ACHN (cell line): ENCODE results near the gene FARS2.
"Not testable (repeated sequence)": the region's sequence is repeated elsewhere in the genome, so short reads cannot be mapped to it uniquely, and the experiment has no call there.

Source experiments
- DNase-seq: peaks from one replicate; pipeline ENCODE4 v3.0.0-alpha.2; 2015
- in situ Hi-C: cut with HindIII; loops from 2 replicates; pipeline ENCODE4 v1.10.0; 2017; ENCODE audit warnings: low sequenced_read_pairs, low pct_ligation_motif_present, low pct_unique_long_range_greater_than_20kb

Gene FARS2

DNA sequence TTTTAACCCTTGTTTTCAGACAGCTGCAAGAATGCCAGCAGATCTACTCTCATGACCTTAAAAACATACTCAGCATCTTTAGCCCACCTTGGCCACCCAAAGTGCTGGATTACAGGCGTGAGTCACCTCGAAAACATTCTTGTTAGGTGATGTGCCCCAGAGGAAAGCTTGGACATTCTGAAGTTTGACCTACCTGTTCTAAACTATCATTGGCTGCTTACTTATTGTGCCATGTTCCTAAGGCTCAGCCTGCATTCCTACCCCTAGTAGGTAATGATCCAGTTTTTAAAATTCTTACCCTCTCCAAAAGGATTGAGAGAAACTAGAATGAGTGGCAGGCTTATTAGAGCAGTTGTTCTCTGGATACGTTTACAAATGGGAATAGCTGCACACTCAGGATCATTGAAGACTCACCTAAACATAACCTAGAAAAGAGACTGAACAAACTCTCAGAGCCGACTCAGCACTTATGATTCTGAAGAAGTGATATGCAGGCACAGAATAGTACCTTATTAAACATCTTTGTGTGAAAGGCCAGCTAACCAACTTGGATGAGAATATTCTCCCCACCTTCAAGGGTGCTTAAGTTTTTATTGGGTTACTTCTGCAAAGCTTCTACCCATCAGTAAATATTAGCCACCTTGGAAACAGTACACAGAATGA, 383.3 kb downstream of the FARS2 start:
- in situ Hi-C loops = no loop called here
- DNase-seq = no peak

DNA sequence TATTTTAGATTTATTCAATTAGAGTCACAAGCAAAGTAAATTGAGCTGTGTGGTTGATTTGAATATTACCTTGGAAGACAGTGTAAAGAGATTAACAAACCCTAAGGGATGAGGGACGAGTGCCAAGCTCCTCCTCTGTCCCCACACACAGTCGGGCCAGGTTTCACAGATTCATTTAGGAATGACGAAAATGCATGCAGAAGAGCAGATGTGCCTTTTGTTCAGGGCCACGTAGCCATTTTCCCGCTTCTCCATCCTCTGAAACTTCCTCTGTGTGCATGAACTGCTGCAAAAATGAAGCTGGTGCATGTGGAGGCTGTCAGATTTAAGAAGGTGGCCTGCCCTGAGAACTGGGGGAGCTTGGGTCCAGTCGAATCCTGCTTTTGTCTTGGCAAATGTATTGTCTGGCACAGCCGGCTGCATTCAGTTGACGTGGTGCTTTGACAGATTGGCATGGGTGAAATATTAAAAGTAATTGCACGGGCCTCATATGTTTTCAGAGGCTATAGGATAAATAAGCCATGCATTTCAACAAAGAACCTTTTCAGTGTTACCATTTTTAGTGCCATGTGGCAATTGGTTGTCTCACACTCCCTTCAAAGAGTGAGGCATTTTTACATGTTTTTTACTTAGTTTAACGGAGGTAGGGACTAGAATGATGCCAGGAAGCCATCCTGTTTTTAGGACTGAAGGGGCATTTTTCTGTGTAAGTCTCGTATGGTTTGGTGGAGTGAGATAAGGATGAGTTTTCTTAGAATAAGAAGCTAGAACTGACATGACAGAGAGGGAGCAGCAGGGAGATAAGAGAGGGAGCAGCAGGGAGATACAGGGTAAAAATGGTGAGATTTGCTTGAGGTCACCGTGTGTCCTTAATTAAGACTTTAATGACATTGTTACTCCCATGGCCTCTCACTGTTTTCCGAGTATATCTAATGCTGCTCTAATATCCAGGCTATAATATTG, 384.3 kb downstream of the FARS2 start:
- DNase-seq = no peak
- in situ Hi-C loops = no loop called here

DNA sequence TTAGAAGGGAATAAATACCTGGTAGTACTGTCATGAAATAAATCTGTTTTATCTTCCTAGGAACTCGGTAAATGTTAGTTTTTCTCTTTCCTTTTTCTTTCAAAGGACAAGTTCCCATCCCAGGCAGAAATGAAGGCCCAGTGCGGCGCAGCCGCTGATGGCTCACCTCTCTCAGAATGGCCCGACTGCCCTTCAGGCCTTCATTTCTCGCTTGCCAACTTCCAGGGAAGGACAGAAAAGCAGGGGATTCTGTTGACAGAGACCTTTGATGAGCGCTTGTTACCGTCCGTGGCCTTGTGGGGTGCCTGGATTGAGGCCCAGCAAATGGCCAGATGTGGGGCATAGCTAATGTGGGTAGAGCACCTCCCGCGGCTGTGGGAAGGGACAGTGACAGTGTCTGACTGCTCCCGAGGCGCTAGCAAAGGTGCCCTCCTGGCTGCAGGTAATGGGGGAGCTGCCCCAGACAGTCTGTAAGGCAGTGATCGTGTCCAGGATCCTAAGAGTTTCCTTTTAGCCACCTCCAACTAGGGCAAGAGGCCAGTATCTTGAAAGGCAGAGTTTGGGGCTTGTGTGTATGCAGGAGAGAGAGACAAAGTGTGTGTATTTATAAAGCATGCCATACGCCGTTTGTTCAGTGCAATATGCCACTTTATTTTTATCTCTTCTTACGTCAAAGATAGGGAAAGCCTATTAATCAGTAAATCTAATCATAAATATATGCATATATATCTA, 391.3 kb downstream of the FARS2 start:
- DNase-seq = no peak
- in situ Hi-C loops = no loop called here

DNA sequence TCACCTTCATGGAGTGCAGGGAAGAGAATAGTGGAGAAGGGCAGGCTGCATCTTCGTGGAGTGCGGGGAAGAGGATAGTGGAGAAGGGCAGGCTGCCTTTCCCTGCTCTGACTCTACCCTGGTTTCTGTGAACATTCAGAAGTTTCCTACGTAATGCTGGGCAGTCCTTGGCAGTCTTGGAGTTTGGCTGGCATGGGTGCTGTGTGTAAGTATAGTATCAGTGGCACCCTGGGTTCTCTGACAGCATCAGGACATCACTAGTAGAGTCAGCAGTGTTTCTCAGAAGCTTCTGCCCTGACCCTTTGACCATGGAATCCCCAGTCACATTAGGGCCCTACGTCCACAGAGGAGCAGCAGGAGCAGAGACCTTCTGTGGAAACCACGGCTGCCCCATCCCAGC, 392.5 kb downstream of the FARS2 start:
- no peak for DNase-seq
- in situ Hi-C loops = no loop called here

DNA sequence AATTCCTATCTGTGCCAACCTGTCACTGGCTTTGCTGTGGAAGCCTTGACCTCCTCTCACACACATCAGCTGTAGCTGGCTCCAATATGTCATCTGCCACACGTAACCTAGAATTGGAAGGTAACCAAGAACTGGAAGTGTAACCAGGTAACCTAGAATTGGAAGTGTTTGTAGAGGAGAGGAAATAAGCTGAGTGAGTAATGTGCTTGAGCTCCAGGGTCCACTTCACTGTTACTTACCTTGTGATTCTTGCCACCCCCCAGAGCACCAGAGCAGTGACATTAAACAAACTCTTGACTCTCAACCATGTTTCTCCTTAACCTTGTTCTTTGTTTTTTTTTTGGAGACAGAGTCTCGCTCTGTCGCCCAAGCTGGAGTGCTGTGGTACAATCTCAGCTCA, 394.9 kb downstream of the FARS2 start:
- in situ Hi-C loops = no loop called here
- no peak for DNase-seq

DNA sequence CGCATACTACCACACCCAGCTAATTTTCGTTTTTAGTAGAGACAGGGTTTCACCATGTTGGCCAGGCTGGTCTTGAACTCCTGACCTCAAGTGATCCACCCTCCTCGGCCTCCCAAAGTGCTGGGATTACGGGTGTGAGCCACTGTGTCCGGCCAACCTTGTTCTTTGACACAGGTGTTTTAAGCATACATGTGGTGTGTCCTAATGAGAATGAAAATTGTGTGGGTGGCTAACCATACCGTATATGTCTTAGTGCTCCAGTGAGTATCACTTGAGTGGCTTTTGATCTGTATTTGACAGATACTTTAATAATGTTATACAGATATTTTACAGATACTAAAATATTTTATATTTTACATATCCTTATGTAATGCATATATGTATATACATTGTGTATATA, 395.4 kb downstream of the FARS2 start:
- DNase-seq, in situ Hi-C loops: not testable (repeated sequence)

DNA sequence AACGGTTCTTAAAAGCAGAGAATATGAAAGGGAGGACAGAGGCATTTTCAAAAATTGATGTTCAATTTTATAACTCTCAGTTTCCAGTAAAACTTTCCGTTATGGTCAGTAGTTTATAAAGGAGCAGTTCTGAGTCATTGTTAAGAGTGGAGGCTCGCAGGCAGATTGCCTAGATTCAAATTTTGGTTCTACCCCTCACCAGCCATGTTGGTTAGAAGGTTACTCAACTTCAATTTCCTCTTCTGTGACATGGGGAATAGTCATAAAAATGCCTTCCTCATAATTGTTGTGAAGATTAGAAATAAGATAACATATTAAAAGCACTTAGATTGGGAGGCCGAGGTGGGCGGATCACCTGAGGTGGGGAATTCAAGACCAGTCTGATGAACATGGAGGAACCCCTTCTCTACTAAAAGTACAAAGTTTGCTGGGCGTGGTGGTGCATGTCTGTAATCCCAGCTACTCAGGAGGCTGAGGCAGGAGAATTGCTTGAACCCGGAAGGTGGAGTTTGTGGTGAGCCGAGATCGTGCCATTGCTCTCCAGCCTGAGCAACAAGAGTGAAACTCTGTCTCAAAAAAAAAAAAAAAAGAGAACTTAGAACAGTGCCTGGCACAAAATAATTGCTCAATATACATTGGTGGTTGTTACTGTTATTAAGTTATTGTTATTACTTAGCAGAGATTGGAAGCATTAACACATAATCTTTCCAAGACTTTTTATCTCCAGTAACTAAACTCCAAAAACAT, 396.5 kb downstream of the FARS2 start:
- in situ Hi-C loops = no loop called here
- DNase-seq = no peak

DNA sequence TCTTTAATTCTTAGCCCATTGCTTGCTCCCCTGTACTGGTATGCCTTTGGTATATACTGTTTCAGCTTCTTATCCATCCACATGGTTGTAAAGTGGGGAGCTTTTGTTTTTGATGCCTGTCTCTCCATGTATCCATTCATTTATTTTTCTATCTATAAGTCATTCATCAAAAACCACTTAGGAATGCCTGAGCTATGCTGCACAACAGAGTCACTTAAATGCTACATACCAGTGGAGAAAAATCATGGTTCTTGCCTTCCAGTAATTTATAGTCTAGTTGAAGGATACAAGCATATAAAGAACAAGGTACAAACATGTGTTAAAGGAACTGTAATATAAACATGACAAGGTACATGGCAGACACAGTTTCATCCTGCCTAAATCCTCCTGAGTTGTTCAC, 398.2 kb downstream of the FARS2 start:
- DNase-seq = no peak
- in situ Hi-C loops = no loop called here

DNA sequence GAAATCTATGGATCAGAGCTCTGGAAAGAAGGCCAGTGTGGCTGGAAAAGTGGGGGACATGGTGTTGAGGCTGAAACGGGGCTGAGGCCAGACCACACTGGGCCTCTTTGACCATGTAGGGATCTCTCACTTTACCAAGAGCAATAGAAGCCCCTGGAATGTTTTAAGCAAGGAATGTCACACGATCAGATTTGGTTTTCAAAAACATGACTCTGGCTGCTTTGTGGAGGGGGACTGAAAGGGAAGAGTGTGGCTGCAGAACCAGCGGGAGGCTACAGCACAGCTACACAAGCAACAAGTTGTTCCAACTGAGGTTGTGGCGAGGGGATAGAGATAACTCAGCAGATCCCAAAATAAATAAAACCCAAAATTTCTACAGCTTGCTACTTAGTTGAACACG, 399.5 kb downstream of the FARS2 start:
- no peak for DNase-seq
- in situ Hi-C loops = no loop called here

DNA sequence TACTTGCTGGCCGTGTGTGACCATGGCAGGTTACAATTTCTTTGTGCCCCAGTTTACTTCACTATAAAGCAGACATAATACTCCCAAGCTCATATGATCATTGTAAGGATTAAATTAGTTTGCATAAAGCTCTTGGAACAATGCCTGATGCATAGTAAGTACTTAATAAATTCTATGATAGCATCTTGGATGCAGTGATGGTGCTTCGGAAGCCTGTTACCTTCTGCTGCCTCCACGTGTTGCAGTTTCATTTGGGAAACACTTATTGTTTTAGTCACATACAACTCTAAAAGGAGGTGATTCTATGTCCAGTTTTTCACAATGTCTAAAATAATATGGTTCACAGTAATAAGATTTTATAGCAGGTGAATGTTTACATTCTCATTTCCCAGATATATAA, 401.5 kb downstream of the FARS2 start:
- DNase-seq = no peak
- in situ Hi-C loops = no loop called here

DNA sequence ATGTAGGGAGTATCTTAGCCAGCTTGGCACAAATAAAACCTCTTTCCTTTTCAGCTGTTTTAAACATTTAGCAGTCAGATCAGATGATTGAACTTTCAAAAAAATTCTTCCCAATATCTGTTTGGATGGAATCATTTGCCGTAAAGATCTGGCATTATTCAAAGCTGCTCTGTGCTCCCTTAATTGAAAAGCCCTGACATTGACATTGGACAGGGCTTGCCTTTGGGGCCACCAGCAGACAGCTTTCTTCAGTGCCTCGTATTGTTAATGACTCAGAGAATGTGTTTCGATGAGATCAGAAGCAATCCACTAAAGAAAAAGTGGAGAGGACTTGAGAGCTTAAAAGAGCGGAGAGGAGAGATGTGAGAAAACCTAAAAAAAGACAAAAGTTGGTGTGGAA, 401.9 kb downstream of the FARS2 start:
- no peak for DNase-seq
- in situ Hi-C loops = no loop called here

DNA sequence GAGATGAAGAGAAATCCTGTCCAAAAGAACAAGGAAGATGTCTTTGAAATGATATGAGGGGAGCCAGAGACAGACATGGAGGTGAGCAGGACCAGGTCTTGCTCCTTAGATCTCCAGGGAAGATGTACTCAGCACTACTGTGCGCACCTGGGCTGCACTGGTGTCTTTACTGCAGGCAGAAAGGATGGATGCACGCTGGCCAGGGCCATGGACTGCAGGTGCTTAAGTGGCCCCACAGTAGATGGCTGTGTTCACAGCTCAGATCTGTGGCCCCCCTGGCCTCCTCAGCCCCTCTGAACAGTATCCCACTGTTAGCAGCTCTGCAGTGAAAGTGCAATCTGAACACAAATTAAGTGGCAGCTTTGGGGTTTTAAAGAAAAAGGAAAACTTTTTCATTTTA, 402.4 kb downstream of the FARS2 start:
- no peak for DNase-seq
- in situ Hi-C loops = no loop called here

DNA sequence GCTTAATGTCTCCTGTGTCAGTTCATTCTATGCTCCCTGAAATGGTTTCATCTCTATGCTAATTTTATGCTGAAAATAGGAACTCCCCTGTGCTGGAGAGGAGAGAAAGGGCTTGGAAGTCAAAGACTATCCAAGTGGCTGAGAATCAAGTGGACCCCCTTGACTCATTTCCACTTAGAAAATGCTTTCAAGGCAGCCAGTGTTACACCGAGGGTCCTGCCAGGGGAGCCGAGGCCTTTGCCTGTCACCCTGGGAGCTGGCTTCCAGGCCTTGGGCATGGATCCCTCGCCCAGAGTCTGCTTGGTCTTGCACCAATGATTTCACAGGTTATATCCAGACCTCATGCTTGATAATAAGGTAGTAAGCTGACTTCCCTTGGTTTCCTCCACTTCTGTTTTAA, 402.8 kb downstream of the FARS2 start:
- DNase-seq = no peak
- in situ Hi-C loops = no loop called here

DNA sequence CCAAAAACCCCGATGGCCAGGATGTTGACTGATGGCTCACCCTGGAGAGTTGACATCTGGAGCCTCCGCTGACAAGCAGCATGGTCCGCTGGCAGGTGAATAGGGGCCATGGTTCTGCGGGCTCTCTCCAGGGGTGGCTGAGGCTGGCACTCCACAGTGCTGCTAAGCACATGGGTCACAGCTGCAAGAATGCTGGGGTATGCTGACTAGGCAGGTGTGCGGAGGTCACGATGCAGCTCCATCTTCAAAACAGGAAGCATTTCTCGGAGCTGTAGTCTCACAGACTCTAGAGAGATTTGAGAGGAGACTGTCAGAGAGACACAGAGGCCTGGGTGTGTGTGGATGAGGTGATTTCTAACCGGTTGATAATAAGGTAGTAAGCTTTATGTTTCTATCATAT, 403.9 kb downstream of the FARS2 start:
- in situ Hi-C loops = no loop called here
- no peak for DNase-seq

DNA sequence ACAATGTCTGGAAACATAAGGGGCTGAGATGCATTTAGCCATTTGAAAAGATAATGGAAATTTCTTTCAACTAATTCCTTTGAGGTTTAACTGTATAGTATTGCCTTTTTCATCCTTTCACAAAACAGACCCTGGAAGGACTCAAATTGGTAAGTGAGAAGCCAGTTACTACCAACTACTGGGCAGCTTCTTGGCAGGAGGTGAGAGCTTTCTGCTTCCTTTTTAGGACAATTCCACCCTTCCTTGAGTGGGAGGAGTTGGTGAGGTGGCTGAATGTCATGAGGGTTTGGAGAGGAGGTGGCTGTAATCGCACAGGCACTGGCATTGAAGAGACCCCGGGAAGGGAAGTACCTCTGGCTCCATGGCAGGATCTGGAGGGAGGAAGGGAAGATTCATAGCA, 404.4 kb downstream of the FARS2 start:
- in situ Hi-C loops = no loop called here
- DNase-seq = no peak

DNA sequence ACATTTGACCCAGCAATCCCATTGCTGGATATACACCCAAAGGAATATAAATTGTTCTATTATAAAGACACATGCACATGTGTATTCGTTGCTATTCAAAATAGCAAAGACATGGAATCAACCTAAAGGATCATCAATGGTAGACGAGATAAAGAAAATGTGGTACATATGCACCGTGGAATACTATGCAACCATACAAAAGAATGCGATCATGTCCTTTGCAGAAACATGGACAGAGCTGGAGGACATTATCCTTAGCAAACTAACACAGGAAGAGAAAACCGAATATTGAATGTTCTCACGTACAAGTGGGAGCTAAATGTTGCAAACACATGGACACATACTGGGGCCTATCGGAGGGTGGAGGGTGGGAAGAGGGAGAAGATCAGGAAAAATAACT, 405.4 kb downstream of the FARS2 start:
- DNase-seq = no peak
- in situ Hi-C loops = no loop called here

DNA sequence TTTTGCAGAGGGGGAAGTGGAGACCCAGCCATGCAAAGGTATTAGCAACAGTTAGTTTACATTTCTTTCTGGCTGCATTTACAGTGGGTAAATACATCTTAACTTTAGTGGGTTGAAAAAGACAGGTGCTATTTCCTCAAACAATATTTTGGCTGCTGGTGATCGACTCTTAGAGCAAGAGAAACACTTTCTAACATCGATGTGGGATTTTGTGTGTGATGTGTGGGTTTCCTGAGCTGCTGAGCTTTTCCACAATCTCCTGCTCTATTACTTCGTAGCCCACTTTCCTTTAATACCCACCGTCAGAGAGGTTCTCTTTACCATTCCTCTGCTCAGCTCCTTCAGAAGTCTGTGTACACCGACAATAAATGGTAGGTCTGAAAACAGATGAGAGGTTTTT, 406.4 kb downstream of the FARS2 start:
- no peak for DNase-seq
- in situ Hi-C loops = no loop called here

DNA sequence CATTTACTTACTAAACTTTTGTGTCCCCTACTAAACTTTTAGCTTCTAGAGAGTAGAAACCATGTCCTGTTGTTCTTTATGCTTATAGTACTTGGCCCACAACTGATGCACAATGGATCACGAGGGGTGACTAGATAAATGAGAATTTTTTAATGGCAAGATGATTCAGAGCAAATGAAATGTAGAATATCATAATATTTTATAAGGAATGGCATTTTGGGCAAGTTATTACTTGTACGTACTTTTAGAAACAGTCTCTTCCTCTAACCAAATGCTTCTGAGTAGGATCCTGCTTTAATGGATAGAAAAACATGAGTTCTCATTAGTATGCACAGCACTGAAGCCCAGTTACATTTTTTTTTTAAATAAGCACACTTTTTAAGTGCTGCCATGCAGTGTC, 409.1 kb downstream of the FARS2 start:
- DNase-seq = no peak

More for the DNA sequence above, 409.1 kb downstream of the FARS2 start:
- in situ Hi-C loops = no loop called here
